HepG2 (cell line): Measurements from ENCODE around the gene GCLM. TPM values are rescaled to one million over a fixed set of nuclear protein-coding genes. Genes with fewer than 3 reads are reported as not detected.

Source experiments
- BCL3 ChIP-seq: sonication (generic); formaldehyde crosslinking; IDR thresholded peaks from 2 replicates; pipeline ENCODE4 v1.5.1; 2020; ENCODE audit warnings: mild to moderate bottlenecking, missing genetic modification reagents, moderate library complexity
- FOSL2 ChIP-seq: sonication (generic); formaldehyde crosslinking; IDR thresholded peaks from 2 replicates; pipeline ENCODE4 v1.4.0; 2020; ENCODE audit warnings: missing genetic modification reagents
- FOXC1 ChIP-seq: sonication (generic); formaldehyde crosslinking; IDR thresholded peaks from 2 replicates; pipeline ENCODE4 v1.8.0; 2022; ENCODE audit warnings: mild to moderate bottlenecking, missing genetic modification reagents, borderline replicate concordance
- IKZF4 ChIP-seq: sonication (generic); formaldehyde crosslinking; IDR thresholded peaks from 2 replicates; pipeline ENCODE4 v1.5.1; 2020; ENCODE audit warnings: borderline replicate concordance, mild to moderate bottlenecking, low read depth, missing genetic modification reagents; ENCODE audit errors: not compliant biosample characterization
- KDM3A ChIP-seq: IDR thresholded peaks from 2 replicates; pipeline ENCODE4 v1.6.1; 2018; ENCODE audit warnings: low read depth, missing compliant biosample characterization
- LCORL ChIP-seq, 2 experiments: fragments of 450-650 bp in 1 of 2; sonication (generic) in 1 of 2; formaldehyde crosslinking in 1 of 2; IDR thresholded peaks; 2 replicates each; pipeline versions ENCODE4 v1.5.0 to v1.6.1; 2017 to 2020; ENCODE audit warnings: antibody characterized with exemption in 1 of 2, missing genetic modification reagents in 1 of 2
- MED1 ChIP-seq: sonication (generic); formaldehyde crosslinking; IDR thresholded peaks from 2 replicates; pipeline ENCODE4 v1.4.0; 2020; ENCODE audit warnings: missing genetic modification reagents
- MXI1 ChIP-seq: IDR thresholded peaks from 3 replicates; pipeline ENCODE4 v1.6.1; 2012; ENCODE audit warnings: low read depth, low read length, inconsistent platforms, borderline replicate concordance
- SMYD3 ChIP-seq: sonication (generic); formaldehyde crosslinking; IDR thresholded peaks from 2 replicates; pipeline ENCODE4 v1.8.1; 2023; ENCODE audit warnings: mild to moderate bottlenecking, missing genetic modification reagents
- THAP8 ChIP-seq: sonication (generic); formaldehyde crosslinking; IDR thresholded peaks from 2 replicates; pipeline ENCODE4 v1.5.1; 2020; ENCODE audit warnings: missing genetic modification reagents, mild to moderate bottlenecking, borderline replicate concordance
- TOPORS ChIP-seq: sonication (generic); formaldehyde crosslinking; IDR thresholded peaks from 2 replicates; pipeline ENCODE4 v1.8.0; 2023; ENCODE audit warnings: mild to moderate bottlenecking, missing genetic modification reagents
- ZFP82 ChIP-seq: sonication (generic); formaldehyde crosslinking; IDR thresholded peaks from 2 replicates; pipeline ENCODE4 v1.5.1; 2020; ENCODE audit warnings: mild to moderate bottlenecking, missing genetic modification reagents, borderline replicate concordance
- ZFX ChIP-seq: sonication (generic); formaldehyde crosslinking; IDR thresholded peaks from 2 replicates; pipeline ENCODE4 v1.4.0; 2020; ENCODE audit warnings: mild to moderate bottlenecking, low read depth, missing genetic modification reagents, moderate library complexity
- ZMYM2 ChIP-seq: sonication (generic); formaldehyde crosslinking; IDR thresholded peaks from 2 replicates; pipeline ENCODE4 v1.8.0; 2022; ENCODE audit warnings: mild to moderate bottlenecking, missing genetic modification reagents
- ZNF142 ChIP-seq: sonication (generic); formaldehyde crosslinking; IDR thresholded peaks from 2 replicates; pipeline ENCODE4 v1.4.0; 2020; ENCODE audit warnings: missing genetic modification reagents
- ZNF574 ChIP-seq: sonication (generic); formaldehyde crosslinking; IDR thresholded peaks from 2 replicates; pipeline ENCODE4 v1.4.0; 2020; ENCODE audit warnings: missing genetic modification reagents
- ZNF644 ChIP-seq: IDR thresholded peaks from 2 replicates; pipeline ENCODE4 v1.6.1; 2016; ENCODE audit warnings: low read depth
- polyA plus RNA-seq, 8 experiments: library from polyadenylated mRNA; depleted of rRNA in 3 of 8; stranded (reverse) in 7 of 8; unstranded in 1 of 8; fragments of >200 nt; fragmentation: Illumina TruSeq in 4 of 8; extraction: Trizol in 4 of 8; gene quantifications; 2 replicates each; pipeline versions ENCODE4 v1.2.1 to v1.2.3, GENCODE V29; 2011 to 2016; ENCODE audit warnings: low read depth in 4 of 8, missing spikeins in 1 of 8, mixed read lengths in 1 of 8; ENCODE audit not compliant: insufficient read depth in 1 of 8
- total RNA-seq, 5 experiments: library from RNA; depleted of rRNA; stranded (reverse); fragments of >200 nt; fragmentation: Illumina TruSeq; extraction: Trizol; gene quantifications; 2 replicates each; pipeline ENCODE4 v1.2.3, GENCODE V29; 2016; ENCODE audit warnings: low read depth in 1 of 5

Gene GCLM
- total and polyA plus RNA-seq, 2 of the 13 experiments (the other 11 are each of a cell fraction or from before 2014, with no cell fraction given) = 8.7 to 29.9 TPM

- no peak for TF ChIP-seq SMYD3
- peak; percentile 84 for TF ChIP-seq ZNF142 (CRISPR knock-in tag)
- TF ChIP-seq ZNF644 (CRISPR knock-in tag) = peak; percentile 78; the same call in 1 of the 2 replicates
- TF ChIP-seq KDM3A (CRISPR knock-in tag) = peak; percentile 62
- TF ChIP-seq MED1 (CRISPR knock-in tag) = peak; percentile 71
- TF ChIP-seq FOSL2 (CRISPR knock-in tag) = peak; percentile 36
- 0 out of 2 replicates have a peak, but pooled peaks have one; percentile 14 for TF ChIP-seq ZFP82 (CRISPR knock-in tag)
- TF ChIP-seq ZFX (CRISPR knock-in tag) = peak; percentile 93
- TF ChIP-seq MXI1 = peak; percentile 27; the same call in 2 of the 3 replicates
- 0 out of 2 replicates have a peak, but pooled peaks have one; percentile 17 for TF ChIP-seq BCL3 (CRISPR knock-in tag)
- 0 out of 2 replicates have a peak, but pooled peaks have one; percentile 15 for TF ChIP-seq FOXC1
- no peak for TF ChIP-seq LCORL (IDR thresholded peaks at IDR 0.05)
- no peak for TF ChIP-seq LCORL (CRISPR knock-in tag; IDR thresholded peaks at IDR 0.05)
- TF ChIP-seq THAP8 = 0 out of 2 replicates have a peak, but pooled peaks have one; percentile 20
- TF ChIP-seq TOPORS (CRISPR knock-in tag) = peak; percentile 77; the same call in 1 of the 2 replicates
- peak; percentile 48; the same call in 1 of the 2 replicates for TF ChIP-seq ZNF574 (CRISPR knock-in tag)
- TF ChIP-seq IKZF4 = no peak
- 0 out of 2 replicates have a peak, but pooled peaks have one; percentile 18 for TF ChIP-seq ZMYM2 (CRISPR knock-in tag)
Measured at GRCh38 chr1:93846992-93847810, 62.0 kb downstream of the GCLM start (continued).
